ENCODE results near the gene GATA6.
A peak's percentile ranks its signal among the peaks of the same experiment; 100 is the strongest.

The GATA6 gene

DNA sequence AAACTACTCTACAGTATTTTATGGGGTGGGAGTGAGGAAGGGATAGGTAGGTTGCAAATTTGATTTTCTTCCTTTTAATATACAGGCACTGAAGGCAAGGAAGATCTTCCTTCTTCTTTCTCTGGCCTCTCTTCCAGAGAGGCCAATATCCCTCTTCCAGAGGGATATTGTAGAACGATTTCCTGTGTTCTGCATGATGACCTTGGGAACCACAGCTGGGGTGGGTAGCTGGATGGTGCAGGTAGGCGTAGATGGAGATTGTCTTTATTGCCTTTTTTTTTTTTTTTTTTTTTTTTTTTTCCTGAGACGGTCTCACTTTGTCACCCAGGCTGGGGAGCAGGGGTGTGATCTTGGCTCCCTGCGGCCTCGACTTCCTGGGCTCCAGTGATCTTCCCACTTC, 49.4 kb downstream of the GATA6 start:
- TF ChIP-seq CEBPB (IDR thresholded peaks at IDR 0.05), result no peak
- no peak for TF ChIP-seq TAF1 (IDR thresholded peaks at IDR 0.05; ENCODE audit: low read depth)
- no peak for TF ChIP-seq ZBTB7A (IDR thresholded peaks at IDR 0.05; ENCODE audit: low read depth)
- TF ChIP-seq FOXM1 (IDR thresholded peaks at IDR 0.05; ENCODE audit: borderline replicate concordance, low read depth), result no peak
- TF ChIP-seq, protein P1, sequence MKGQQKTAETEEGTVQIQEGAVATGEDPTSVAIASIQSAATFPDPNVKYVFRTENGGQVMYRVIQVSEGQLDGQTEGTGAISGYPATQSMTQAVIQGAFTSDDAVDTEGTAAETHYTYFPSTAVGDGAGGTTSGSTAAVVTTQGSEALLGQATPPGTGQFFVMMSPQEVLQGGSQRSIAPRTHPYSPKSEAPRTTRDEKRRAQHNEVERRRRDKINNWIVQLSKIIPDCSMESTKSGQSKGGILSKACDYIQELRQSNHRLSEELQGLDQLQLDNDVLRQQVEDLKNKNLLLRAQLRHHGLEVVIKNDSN (IDR thresholded peaks at IDR 0.05), result no peak
- TF ChIP-seq TEAD4 (IDR thresholded peaks at IDR 0.05), result no peak
- TF ChIP-seq RAD21 (IDR thresholded peaks at IDR 0.05; ENCODE audit: low read depth), result no peak
- no peak for TF ChIP-seq TCF12 (IDR thresholded peaks at IDR 0.05; ENCODE audit: low read depth)
- no peak for TF ChIP-seq EGR1 (IDR thresholded peaks at IDR 0.05)
- TF ChIP-seq, protein P2, sequence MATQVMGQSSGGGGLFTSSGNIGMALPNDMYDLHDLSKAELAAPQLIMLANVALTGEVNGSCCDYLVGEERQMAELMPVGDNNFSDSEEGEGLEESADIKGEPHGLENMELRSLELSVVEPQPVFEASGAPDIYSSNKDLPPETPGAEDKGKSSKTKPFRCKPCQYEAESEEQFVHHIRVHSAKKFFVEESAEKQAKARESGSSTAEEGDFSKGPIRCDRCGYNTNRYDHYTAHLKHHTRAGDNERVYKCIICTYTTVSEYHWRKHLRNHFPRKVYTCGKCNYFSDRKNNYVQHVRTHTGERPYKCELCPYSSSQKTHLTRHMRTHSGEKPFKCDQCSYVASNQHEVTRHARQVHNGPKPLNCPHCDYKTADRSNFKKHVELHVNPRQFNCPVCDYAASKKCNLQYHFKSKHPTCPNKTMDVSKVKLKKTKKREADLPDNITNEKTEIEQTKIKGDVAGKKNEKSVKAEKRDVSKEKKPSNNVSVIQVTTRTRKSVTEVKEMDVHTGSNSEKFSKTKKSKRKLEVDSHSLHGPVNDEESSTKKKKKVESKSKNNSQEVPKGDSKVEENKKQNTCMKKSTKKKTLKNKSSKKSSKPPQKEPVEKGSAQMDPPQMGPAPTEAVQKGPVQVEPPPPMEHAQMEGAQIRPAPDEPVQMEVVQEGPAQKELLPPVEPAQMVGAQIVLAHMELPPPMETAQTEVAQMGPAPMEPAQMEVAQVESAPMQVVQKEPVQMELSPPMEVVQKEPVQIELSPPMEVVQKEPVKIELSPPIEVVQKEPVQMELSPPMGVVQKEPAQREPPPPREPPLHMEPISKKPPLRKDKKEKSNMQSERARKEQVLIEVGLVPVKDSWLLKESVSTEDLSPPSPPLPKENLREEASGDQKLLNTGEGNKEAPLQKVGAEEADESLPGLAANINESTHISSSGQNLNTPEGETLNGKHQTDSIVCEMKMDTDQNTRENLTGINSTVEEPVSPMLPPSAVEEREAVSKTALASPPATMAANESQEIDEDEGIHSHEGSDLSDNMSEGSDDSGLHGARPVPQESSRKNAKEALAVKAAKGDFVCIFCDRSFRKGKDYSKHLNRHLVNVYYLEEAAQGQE (IDR thresholded peaks at IDR 0.05; ENCODE audit: low read depth), result no peak
- no peak for TF ChIP-seq YY1 (IDR thresholded peaks at IDR 0.05; ENCODE audit: low read depth)
- no peak for TF ChIP-seq EP300 (IDR thresholded peaks at IDR 0.05; ENCODE audit: borderline replicate concordance)
- TF ChIP-seq, protein P3, sequence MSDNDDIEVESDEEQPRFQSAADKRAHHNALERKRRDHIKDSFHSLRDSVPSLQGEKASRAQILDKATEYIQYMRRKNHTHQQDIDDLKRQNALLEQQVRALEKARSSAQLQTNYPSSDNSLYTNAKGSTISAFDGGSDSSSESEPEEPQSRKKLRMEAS (IDR thresholded peaks at IDR 0.05), result no peak
- no peak for TF ChIP-seq CREB1 (IDR thresholded peaks at IDR 0.05; ENCODE audit: low read depth)
- no peak for TF ChIP-seq NFIC (IDR thresholded peaks at IDR 0.05)

DNA sequence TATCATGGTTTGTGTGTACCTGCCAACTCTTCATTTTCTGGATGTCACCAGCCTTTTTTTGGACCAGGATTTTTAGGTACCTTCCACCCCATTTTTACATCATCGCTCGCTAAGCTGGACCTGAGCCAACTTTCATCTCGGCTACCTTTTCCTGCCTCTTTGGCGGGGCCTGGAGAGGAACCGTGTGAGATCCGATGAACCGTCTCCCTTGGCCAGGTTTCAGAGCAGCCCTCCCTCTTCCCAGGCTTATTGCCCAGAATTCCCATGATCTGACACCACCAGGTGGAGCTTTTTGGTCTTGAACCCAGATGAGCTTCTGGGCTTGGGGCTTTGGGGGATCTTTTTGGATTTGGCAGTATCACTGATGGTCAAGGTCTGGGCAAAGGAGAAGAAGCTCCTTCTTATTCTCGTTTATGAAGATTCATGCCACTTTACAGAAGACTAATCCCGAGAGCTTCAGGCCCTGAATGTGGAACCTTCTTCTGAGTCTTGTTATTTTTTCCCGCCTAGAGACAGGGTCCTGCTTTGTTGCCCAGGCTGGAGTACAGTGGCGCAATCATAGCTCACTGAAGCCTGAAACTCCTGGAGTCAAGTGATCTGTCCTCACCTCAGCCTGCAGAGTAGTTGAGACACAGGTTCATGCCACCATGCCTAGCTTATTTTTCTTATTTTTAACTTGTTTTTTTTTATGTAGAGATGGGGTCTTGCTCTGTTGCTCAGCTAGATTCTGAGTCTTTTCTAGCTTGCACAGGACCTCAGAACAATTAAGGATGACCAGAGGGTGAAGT, 50.4 kb downstream of the GATA6 start:
- no peak for TF ChIP-seq FOXM1 (IDR thresholded peaks at IDR 0.05; ENCODE audit: borderline replicate concordance, low read depth)
- no peak for TF ChIP-seq TEAD4 (IDR thresholded peaks at IDR 0.05)
- TF ChIP-seq RAD21 (IDR thresholded peaks at IDR 0.05; ENCODE audit: low read depth), result 0 out of 2 replicates have a peak, but pooled peaks have one; percentile 4
- TF ChIP-seq EGR1 (IDR thresholded peaks at IDR 0.05), result no peak
- TF ChIP-seq ZBTB7A (IDR thresholded peaks at IDR 0.05; ENCODE audit: low read depth), result no peak
- no peak for TF ChIP-seq EP300 (IDR thresholded peaks at IDR 0.05; ENCODE audit: borderline replicate concordance)

DNA sequence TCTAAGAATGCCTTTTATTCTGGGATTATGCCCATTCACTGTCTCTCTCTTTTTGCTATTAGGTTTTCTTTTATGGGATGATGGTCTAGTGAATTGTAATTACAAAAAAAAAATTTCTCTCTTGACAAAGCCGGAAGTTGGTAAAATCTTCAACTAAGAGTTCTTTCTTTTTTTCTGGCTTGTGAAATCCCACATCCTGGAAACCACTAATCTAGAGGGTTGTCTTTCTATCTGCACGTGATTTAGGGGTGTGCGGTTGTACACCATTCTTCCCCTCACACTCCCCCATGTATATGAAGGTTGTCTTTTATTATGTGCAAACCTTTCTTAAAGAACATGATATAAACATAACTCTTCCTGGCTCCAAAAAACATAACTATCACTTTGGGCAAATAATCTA, 52.0 kb downstream of the GATA6 start:
- TF ChIP-seq RAD21 (IDR thresholded peaks at IDR 0.05; ENCODE audit: low read depth) (no peak), TEAD4 (IDR thresholded peaks at IDR 0.05) (no peak), EGR1 (IDR thresholded peaks at IDR 0.05) (no peak)
- TF ChIP-seq, protein P1 (IDR thresholded peaks at IDR 0.05), result no peak

DNA sequence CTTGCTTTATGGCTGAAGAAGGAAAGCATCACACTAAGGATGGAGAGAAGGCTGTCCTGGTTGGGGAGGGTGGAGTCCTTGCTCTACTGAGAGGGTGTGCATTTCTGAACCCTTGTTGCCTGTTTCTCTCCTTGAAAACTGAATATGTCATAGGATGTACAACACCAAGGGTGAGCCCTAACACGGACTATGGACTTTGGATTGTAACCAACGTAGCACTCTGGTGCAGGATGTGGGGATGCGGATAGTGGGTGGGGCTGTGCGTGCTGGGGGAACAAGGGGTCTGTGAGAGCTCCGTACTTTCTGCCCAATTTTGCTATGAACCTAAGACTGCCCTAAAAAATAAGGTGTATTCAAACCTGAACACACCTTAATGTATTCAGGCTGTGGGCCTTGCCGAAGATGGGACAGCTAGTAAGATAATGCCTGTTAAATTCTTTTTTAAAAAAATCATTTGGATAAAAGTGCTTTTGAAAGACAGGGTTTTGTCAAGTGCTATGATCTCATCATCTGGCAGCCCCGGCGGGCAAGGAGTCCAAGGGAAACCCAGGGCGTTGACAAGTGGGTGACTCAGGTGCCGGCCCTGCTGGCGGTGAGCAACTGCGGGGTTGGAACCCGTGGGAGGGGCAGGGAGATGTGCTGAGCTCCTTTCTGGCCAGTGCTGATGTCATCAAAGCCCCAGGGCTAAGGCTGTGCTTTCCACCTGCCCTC, 54.0 kb downstream of the GATA6 start:
- TF ChIP-seq CEBPB (IDR thresholded peaks at IDR 0.05) (no peak), EP300 (IDR thresholded peaks at IDR 0.05; ENCODE audit: borderline replicate concordance) (no peak), TEAD4 (IDR thresholded peaks at IDR 0.05) (no peak), CREB1 (IDR thresholded peaks at IDR 0.05; ENCODE audit: low read depth) (no peak), TCF12 (IDR thresholded peaks at IDR 0.05; ENCODE audit: low read depth) (no peak; the same call in 1 of the 2 replicates), NFIC (IDR thresholded peaks at IDR 0.05) (0 out of 2 replicates have a peak, but pooled peaks have one; percentile 48), FOXM1 (IDR thresholded peaks at IDR 0.05; ENCODE audit: borderline replicate concordance, low read depth) (no peak), YY1 (IDR thresholded peaks at IDR 0.05; ENCODE audit: low read depth) (no peak), RAD21 (IDR thresholded peaks at IDR 0.05; ENCODE audit: low read depth) (no peak), ZBTB7A (IDR thresholded peaks at IDR 0.05; ENCODE audit: low read depth) (no peak), EGR1 (IDR thresholded peaks at IDR 0.05) (0 out of 2 replicates have a peak, but pooled peaks have one; percentile 12)
- TF ChIP-seq, protein P1 (IDR thresholded peaks at IDR 0.05), result no peak
- TF ChIP-seq, protein P3 (IDR thresholded peaks at IDR 0.05), result no peak
- TF ChIP-seq, protein P2 (IDR thresholded peaks at IDR 0.05; ENCODE audit: low read depth), result no peak

DNA sequence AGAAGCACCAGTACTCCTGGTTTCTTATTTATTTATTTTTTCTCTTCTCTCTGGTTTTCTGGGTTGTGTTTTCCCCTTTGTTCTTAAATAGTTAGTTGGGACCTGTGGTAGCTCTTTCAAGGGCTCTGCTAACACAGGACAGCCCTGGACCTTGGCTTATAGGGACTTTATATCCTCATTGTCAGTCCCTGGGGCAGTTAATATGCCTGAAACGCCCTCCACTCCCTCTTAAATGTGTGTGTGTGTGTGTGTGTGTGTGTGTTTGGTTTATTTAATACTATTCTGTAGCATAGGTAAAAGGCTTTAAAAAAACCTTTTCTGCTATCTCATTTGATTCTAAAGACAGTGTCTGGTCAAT, 54.6 kb downstream of the GATA6 start:
- TF ChIP-seq NFIC (IDR thresholded peaks at IDR 0.05), result no peak
- TF ChIP-seq, protein P2 (IDR thresholded peaks at IDR 0.05; ENCODE audit: low read depth), result no peak
- no peak for TF ChIP-seq ZBTB7A (IDR thresholded peaks at IDR 0.05; ENCODE audit: low read depth)
- TF ChIP-seq, protein P3 (IDR thresholded peaks at IDR 0.05), result no peak
- TF ChIP-seq TAF1 (IDR thresholded peaks at IDR 0.05; ENCODE audit: low read depth), result no peak
- TF ChIP-seq FOXM1 (IDR thresholded peaks at IDR 0.05; ENCODE audit: borderline replicate concordance, low read depth), result no peak
- TF ChIP-seq, protein P1 (IDR thresholded peaks at IDR 0.05), result no peak
- no peak for TF ChIP-seq TEAD4 (IDR thresholded peaks at IDR 0.05)
- TF ChIP-seq RAD21 (IDR thresholded peaks at IDR 0.05; ENCODE audit: low read depth), result no peak
- TF ChIP-seq CEBPB (IDR thresholded peaks at IDR 0.05), result no peak
- no peak for TF ChIP-seq TCF12 (IDR thresholded peaks at IDR 0.05; ENCODE audit: low read depth)
- TF ChIP-seq EP300 (IDR thresholded peaks at IDR 0.05; ENCODE audit: borderline replicate concordance), result no peak
